AG08395 (cell line): ENCODE results near the gene CEND1.

ENCODE experiments used
- DNase-seq: peaks from one replicate; pipeline ENCODE4 v3.0.0; 2012; ENCODE audit warnings: mixed read lengths, low spot score

CEND1 gene

GRCh38 chr11:777288-778255 is 12.3 kb downstream of the CEND1 start, which contains the start of gene GATD1:
TSS of gene GATD1 (minus strand) at chr11:777487. CDS start at chr11:777462, 25 bp downstream.
- DNase-seq, result peak; percentile 100

GRCh38 chr11:776561-777287 is 13.2 kb downstream of the CEND1 start:
- DNase-seq, result peak; percentile 30

GRCh38 chr11:776263-776560 is 13.7 kb downstream of the CEND1 start:
- DNase-seq, result no peak

GRCh38 chr11:774873-775592 is 14.9 kb downstream of the CEND1 start:
- peak; percentile 26 for DNase-seq

GRCh38 chr11:773830-774229 is 16.1 kb downstream of the CEND1 start:
- no peak for DNase-seq

GRCh38 chr11:773425-773824 is 16.5 kb downstream of the CEND1 start:
- DNase-seq, result no peak

- no peak for DNase-seq
Observed at GRCh38 chr11:772429-773390, 17.2 kb downstream of the CEND1 start.

GRCh38 chr11:771617-772204 is 18.2 kb downstream of the CEND1 start:
- DNase-seq, result no peak

GRCh38 chr11:770642-771616 is 19.0 kb downstream of the CEND1 start:
- DNase-seq, result no peak

GRCh38 chr11:769887-770641 is 19.8 kb downstream of the CEND1 start:
- no peak for DNase-seq

- no peak for DNase-seq
Observed at GRCh38 chr11:767238-767637, 22.7 kb downstream of the CEND1 start.

GRCh38 chr11:766936-767210 is 23.0 kb downstream of the CEND1 start:
- no peak for DNase-seq

GRCh38 chr11:766106-766935 is 23.6 kb downstream of the CEND1 start:
- DNase-seq, result no peak

- DNase-seq, result no peak
Observed at GRCh38 chr11:765802-766091, 24.1 kb downstream of the CEND1 start.

- peak; percentile 67 for DNase-seq
Observed at GRCh38 chr11:765025-765801, 24.7 kb downstream of the CEND1 start.

GRCh38 chr11:764322-765024 is 25.4 kb downstream of the CEND1 start:
- DNase-seq, result no peak
